Measurements from ENCODE around the gene CD48. TPM values are rescaled to one million over a fixed set of nuclear protein-coding genes. Genes with fewer than 3 reads are reported as not detected.

The CD48 gene
- total RNA-seq, 2 experiments from 2014 or later, result 131 to 150 TPM

DNA sequence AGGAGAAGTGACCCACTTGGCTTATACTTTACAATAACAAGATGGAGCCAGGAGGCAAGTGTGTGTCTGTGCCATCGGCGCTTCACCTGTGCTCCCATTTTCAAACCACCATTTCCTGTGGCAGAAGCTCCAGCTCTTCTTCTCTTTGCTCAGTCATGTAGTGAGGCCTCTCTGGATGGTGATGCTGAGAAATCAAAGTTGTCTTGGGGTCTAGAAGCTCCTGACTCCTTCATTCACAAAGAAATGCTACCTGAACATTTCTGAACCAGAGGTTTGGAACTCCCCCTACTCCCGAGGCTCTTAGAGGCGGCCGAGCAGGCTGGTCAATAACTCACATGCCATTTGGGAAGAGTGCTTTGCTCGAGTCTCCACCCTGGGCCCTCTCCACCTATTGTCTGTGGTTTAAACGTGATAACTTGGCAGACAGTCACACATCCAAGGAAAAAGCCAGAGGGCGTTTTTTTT is 82.8 kb downstream of the CD48 start:
- Histone ChIP-seq H3K27ac (ENCODE audit: low read depth, low read length, poor library complexity, severe bottlenecking) (no peak overlapping the region), H3K36me3 (ENCODE audit: insufficient read depth, low read length) (no peaks in the 10 kb centered on the region), H2AFZ (ENCODE audit: low read length) (no peak overlapping the region), H3K4me2 (ENCODE audit: low read length) (no peak overlapping the region), H3K79me2 (ENCODE audit: insufficient read depth, low read depth, low read length) (no peaks in the 10 kb centered on the region), H3K4me3 (ENCODE audit: low read depth, low read length, poor library complexity, severe bottlenecking) (no peak overlapping the region), H3K9me3 (ENCODE audit: low read length) (no peaks in the 10 kb centered on the region), H4K20me1 (ENCODE audit: insufficient read depth, low read length) (no peaks in the 10 kb centered on the region), H3K4me1 (ENCODE audit: insufficient read depth, low read length, poor library complexity, severe bottlenecking) (peaks cover 71% of the 10 kb centered on the region), H3K9me2 (ENCODE audit: insufficient read depth, low read length) (no peaks in the 10 kb centered on the region)
- ChIA-PET POLR2A (interaction anchor here (0.7 to 1.0 kb wide), 3 partner anchors 23 to 104 kb away, joined by 3 read pairs; no protein-coding TSS in a partner anchor), CTCF (ENCODE audit: unreplicated experiment) (no interaction called here)
- intact Hi-C loops (cut with micrococcal nuclease; ENCODE audit: unreplicated experiment), result no loop called here
- no TSS peak for BruUV-seq (replicated peaks)
- no peak for DNase-seq (ENCODE audit: low spot score)
- TF ChIP-seq, protein P1, sequence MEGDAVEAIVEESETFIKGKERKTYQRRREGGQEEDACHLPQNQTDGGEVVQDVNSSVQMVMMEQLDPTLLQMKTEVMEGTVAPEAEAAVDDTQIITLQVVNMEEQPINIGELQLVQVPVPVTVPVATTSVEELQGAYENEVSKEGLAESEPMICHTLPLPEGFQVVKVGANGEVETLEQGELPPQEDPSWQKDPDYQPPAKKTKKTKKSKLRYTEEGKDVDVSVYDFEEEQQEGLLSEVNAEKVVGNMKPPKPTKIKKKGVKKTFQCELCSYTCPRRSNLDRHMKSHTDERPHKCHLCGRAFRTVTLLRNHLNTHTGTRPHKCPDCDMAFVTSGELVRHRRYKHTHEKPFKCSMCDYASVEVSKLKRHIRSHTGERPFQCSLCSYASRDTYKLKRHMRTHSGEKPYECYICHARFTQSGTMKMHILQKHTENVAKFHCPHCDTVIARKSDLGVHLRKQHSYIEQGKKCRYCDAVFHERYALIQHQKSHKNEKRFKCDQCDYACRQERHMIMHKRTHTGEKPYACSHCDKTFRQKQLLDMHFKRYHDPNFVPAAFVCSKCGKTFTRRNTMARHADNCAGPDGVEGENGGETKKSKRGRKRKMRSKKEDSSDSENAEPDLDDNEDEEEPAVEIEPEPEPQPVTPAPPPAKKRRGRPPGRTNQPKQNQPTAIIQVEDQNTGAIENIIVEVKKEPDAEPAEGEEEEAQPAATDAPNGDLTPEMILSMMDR (conservative IDR thresholded peaks at IDR 0.05; ENCODE audit: low read length), result no peak
- TF ChIP-seq EZH2phosphoT487 (IDR thresholded peaks at IDR 0.05; ENCODE audit: borderline replicate concordance, low read depth, low read length), result no peak

Other genes starting within 250 kb of the CD48 start
- 39.8 and 43.0 TPM in 2 replicates for gene SLAMF6, start 188.6 kb downstream of the CD48 start, total RNA-seq (2014; rRNA removed; shearing (Covaris generic))
- 65.1 and 72.4 TPM in 2 replicates for gene SLAMF6, start 188.6 kb downstream of the CD48 start, total RNA-seq (2022)
- 23.3 and 23.4 TPM in 2 replicates for gene CD84, start 132.3 kb downstream of the CD48 start, total RNA-seq (2014; rRNA removed; shearing (Covaris generic))
- 22.2 and 28.8 TPM in 2 replicates for gene CD84, start 132.3 kb downstream of the CD48 start, total RNA-seq (2022)
- 0.32 and 0.36 TPM in 2 replicates for gene SLAMF1, start 64.8 kb downstream of the CD48 start, total RNA-seq (2014; rRNA removed; shearing (Covaris generic))
- gene SLAMF1, start 64.8 kb downstream of the CD48 start, total RNA-seq (2022), result 0.42 and 0.72 TPM in 2 replicates
- gene SLAMF7, start 27.4 kb upstream of the CD48 start, total RNA-seq (2014; rRNA removed; shearing (Covaris generic)), result not detected in 2 replicates
- gene SLAMF7, start 27.4 kb upstream of the CD48 start, total RNA-seq (2022), result not detected in 2 replicates
- 23.7 and 28.4 TPM in 2 replicates for gene LY9, start 84.4 kb upstream of the CD48 start, total RNA-seq (2014; rRNA removed; shearing (Covaris generic))
- 40.2 and 42.8 TPM in 2 replicates for gene LY9, start 84.4 kb upstream of the CD48 start, total RNA-seq (2022)
- gene CD244, start 151.1 kb upstream of the CD48 start, total RNA-seq (2014; rRNA removed; shearing (Covaris generic)), result not detected in 2 replicates
- gene CD244, start 151.1 kb upstream of the CD48 start, total RNA-seq (2022), result not detected in 2 replicates
- gene ITLN1, start 173.4 kb upstream of the CD48 start, total RNA-seq (2014; rRNA removed; shearing (Covaris generic)), result not detected in 2 replicates
- not detected in 2 replicates for gene ITLN1, start 173.4 kb upstream of the CD48 start, total RNA-seq (2022)
- not detected in 2 replicates for gene ITLN2, start 243.0 kb upstream of the CD48 start, total RNA-seq (2014; rRNA removed; shearing (Covaris generic))
- gene ITLN2, start 243.0 kb upstream of the CD48 start, total RNA-seq (2022), result not detected in 2 replicates

Measured in OCI-LY7 (cell line).